ENCODE results near the gene TM4SF1. TPM values are rescaled to one million over a fixed set of nuclear protein-coding genes. Genes with fewer than 3 reads are reported as not detected.

Gene TM4SF1
- total and polyA plus RNA-seq, 9 of the 15 experiments (the other 6 are each of a cell fraction or from before 2014, with no cell fraction given), result 0.06 to 0.44 (median 0.08) TPM; not detected in 4

- H3K9ac ChIP-seq (ENCODE audit: insufficient read depth in 1 of 2, low read depth in 2 of 2, low read length in 2 of 2), result no peak overlapping the region
- no peaks in the 10 kb centered on the region for H3K27me3 ChIP-seq (ENCODE audit: control insufficient read depth in 2 of 2, insufficient read depth in 2 of 2, low read length in 2 of 2)
- TF ChIP-seq SAFB2 (IDR thresholded peaks at IDR 0.05; ENCODE audit: borderline replicate concordance, low read depth, low read length, severe bottlenecking), result no peak
- no peak for TF ChIP-seq SREBF1 (IDR thresholded peaks at IDR 0.05; ENCODE audit: borderline replicate concordance, low read depth, low read length)
- no peak for TF ChIP-seq ZBTB7A (IDR thresholded peaks at IDR 0.05; ENCODE audit: borderline replicate concordance, control insufficient read depth, low read depth, low read length)
- TF ChIP-seq MAX (CRISPR knock-in tag; IDR thresholded peaks at IDR 0.05), result no peak
- no peak for TF ChIP-seq ARID3A (IDR thresholded peaks at IDR 0.05; ENCODE audit: borderline replicate concordance, low read depth, low read length)
- no peak for TF ChIP-seq E2F1 (CRISPR knock-in tag; IDR thresholded peaks at IDR 0.05)
- no peak for TF ChIP-seq FOXA3 (CRISPR knock-in tag; conservative IDR thresholded peaks at IDR 0.05 in 1 of 2, IDR thresholded peaks at IDR 0.05 in 1 of 2)
- TF ChIP-seq MBD1 (CRISPR knock-in tag; IDR thresholded peaks at IDR 0.05), result no peak
- TF ChIP-seq ZBTB5 (IDR thresholded peaks at IDR 0.05), result no peak
- POLR2A ChIA-PET, result no interaction called here
- H2AFZ ChIP-seq (ENCODE audit: low read depth, low read length), result no peak overlapping the region
- H3K36me3 ChIP-seq (ENCODE audit: control insufficient read depth, insufficient read depth, low read length), result no peaks in the 10 kb centered on the region
- BruUV-seq (replicated peaks), result no TSS peak
- H3K79me2 ChIP-seq (ENCODE audit: control insufficient read depth, insufficient read depth, low read length), result no peaks in the 10 kb centered on the region
- no peaks in the 10 kb centered on the region for H3K9me1 ChIP-seq (ENCODE audit: control insufficient read depth, insufficient read depth, low read length)
- intact Hi-C loops (cut with micrococcal nuclease), result no loop called here
- H3K4me3 ChIP-seq, result no peak overlapping the region
- no peak for ATAC-seq
- 0% methylated on average over 4 of the region's 4 CpGs for WGBS (ENCODE audit: insufficient coverage, low coverage, missing lambda C conversion rate)
- CTCF ChIA-PET (ENCODE audit: low intra/inter-chr PET ratio), result no interaction called here
- no peak overlapping the region for H3K27ac ChIP-seq (ENCODE audit: extremely low read depth, low read depth, low read length)
- no peaks in the 10 kb centered on the region for H3K9me3 ChIP-seq (replicated peaks; ENCODE audit: control insufficient read depth, insufficient read depth, low read depth, low read length)
- no peaks in the 10 kb centered on the region for H3K4me1 ChIP-seq (replicated peaks in 1 of 2; ENCODE audit: control insufficient read depth in 2 of 2, insufficient read depth in 2 of 2, low read length in 2 of 2)
- no peak for DNase-seq (ENCODE audit: extremely low read depth in 1 of 4, low spot score in 3 of 4)
- no peak overlapping the region for H3K4me2 ChIP-seq (ENCODE audit: insufficient read depth, low read length)
- FAIRE-seq, result no peak
- in situ Hi-C loops (cut with MboI), result no loop called here
- no peaks in the 10 kb centered on the region for H4K20me1 ChIP-seq (replicated peaks; ENCODE audit: control insufficient read depth, insufficient read depth, low read length)
Measured at GRCh38 chr3:149342413-149343380, 34.8 kb downstream of the TM4SF1 start.
